ENCODE data around the gene LMOD2. TPM values are rescaled to one million over a fixed set of nuclear protein-coding genes. Genes with fewer than 3 reads are reported as not detected.

LMOD2 gene
- total RNA-seq, 2 donors from 2014 or later, result not detected

- Histone ChIP-seq H3K36me3 (no peaks in the 10 kb centered on the region), H3K4me1 (ENCODE audit: control insufficient read depth in 1 of 2, low read depth in 2 of 2) (no peaks in the 10 kb centered on the region), H3K4me3 (no peak overlapping the region), H3K9me3 (no peaks in the 10 kb centered on the region), H3K27ac (no peak overlapping the region), H3K27me3 (replicated peaks; ENCODE audit: insufficient read depth) (no peaks in the 10 kb centered on the region)
- ATAC-seq (ENCODE audit: insufficient number of reproducible peaks, low FRiP score, low read depth) (no peak), DNase-seq (ENCODE audit: low spot score) (no peak)
- no peak for TF ChIP-seq CTCF (IDR thresholded peaks at IDR 0.05)
These were observed 10.8 kb downstream of the LMOD2 start for GRCh38 chr7:123666492-123666891.

GRCh38 chr7:123669485-123669884 is 13.8 kb downstream of the LMOD2 start:
- no peaks in the 10 kb centered on the region for H3K36me3 ChIP-seq
- H3K4me1 ChIP-seq (ENCODE audit: control insufficient read depth in 1 of 2, low read depth in 2 of 2), result peaks cover 0 to 5% of the 10 kb centered on the region in 2 donors
- H3K9me3 ChIP-seq, result no peaks in the 10 kb centered on the region
- no peak overlapping the region for H3K27ac ChIP-seq
- H3K27me3 ChIP-seq (replicated peaks; ENCODE audit: insufficient read depth), result no peaks in the 10 kb centered on the region
- no peak overlapping the region for H3K4me3 ChIP-seq
- no peak for DNase-seq (ENCODE audit: low spot score)
- ATAC-seq (ENCODE audit: insufficient number of reproducible peaks, low FRiP score, low read depth), result no peak
- no peak for TF ChIP-seq CTCF (IDR thresholded peaks at IDR 0.05)

- TF ChIP-seq CTCF (IDR thresholded peaks at IDR 0.05), result no peak
- Histone ChIP-seq H3K4me3 (no peak overlapping the region), H3K27ac (no peak overlapping the region), H3K4me1 (ENCODE audit: control insufficient read depth in 1 of 2, low read depth in 2 of 2) (peaks cover 0 to 7% of the 10 kb centered on the region in 2 donors), H3K9me3 (no peaks in the 10 kb centered on the region), H3K36me3 (no peaks in the 10 kb centered on the region), H3K27me3 (replicated peaks; ENCODE audit: insufficient read depth) (no peaks in the 10 kb centered on the region)
- no peak for ATAC-seq (ENCODE audit: insufficient number of reproducible peaks, low FRiP score, low read depth)
- DNase-seq (ENCODE audit: low spot score), result no peak
These were observed 17.6 kb downstream of the LMOD2 start for GRCh38 chr7:123673137-123673732.

GRCh38 chr7:123673752-123674398 is 18.2 kb downstream of the LMOD2 start:
- DNase-seq (ENCODE audit: low spot score), result no peak
- Histone ChIP-seq H3K4me1 (ENCODE audit: control insufficient read depth in 1 of 2, low read depth in 2 of 2) (peaks cover 0 to 7% of the 10 kb centered on the region in 2 donors), H3K36me3 (no peaks in the 10 kb centered on the region), H3K27me3 (replicated peaks; ENCODE audit: insufficient read depth) (no peaks in the 10 kb centered on the region), H3K27ac (no peak overlapping the region), H3K9me3 (no peaks in the 10 kb centered on the region), H3K4me3 (no peak overlapping the region)
- no peak for ATAC-seq (ENCODE audit: insufficient number of reproducible peaks, low FRiP score, low read depth)
- no peak for TF ChIP-seq CTCF (IDR thresholded peaks at IDR 0.05)

GRCh38 chr7:123674399-123675180 is 18.9 kb downstream of the LMOD2 start:
- no peaks in the 10 kb centered on the region for H3K27me3 ChIP-seq (replicated peaks; ENCODE audit: insufficient read depth)
- no peak overlapping the region for H3K27ac ChIP-seq
- no peak for TF ChIP-seq CTCF (IDR thresholded peaks at IDR 0.05)
- H3K4me3 ChIP-seq, result no peak overlapping the region
- H3K36me3 ChIP-seq, result no peaks in the 10 kb centered on the region
- no peaks in the 10 kb centered on the region for H3K9me3 ChIP-seq
- DNase-seq (ENCODE audit: low spot score), result no peak
- H3K4me1 ChIP-seq (ENCODE audit: control insufficient read depth in 1 of 2, low read depth in 2 of 2), result peaks cover 0 to 7% of the 10 kb centered on the region in 2 donors
- no peak for ATAC-seq (ENCODE audit: insufficient number of reproducible peaks, low FRiP score, low read depth)
